Liver (tissue), 3 donors: ENCODE measurements around the gene IRGC.

Experiments used
- GABPA ChIP-seq, 2 donors: IDR thresholded peaks in 1 of 2; conservative IDR thresholded peaks in 1 of 2; 2 replicates each; pipeline ENCODE4 v1.6.1; 2016; ENCODE audit warnings: antibody characterized with exemption in 2 of 2, mild to moderate bottlenecking in 1 of 2, moderate library complexity in 1 of 2
- SP1 ChIP-seq: IDR thresholded peaks from 2 replicates; pipeline ENCODE4 v1.6.1; 2018; ENCODE audit warnings: antibody characterized with exemption, mild to moderate bottlenecking
- TAF1 ChIP-seq: conservative IDR thresholded peaks from 2 replicates; pipeline ENCODE4 v1.6.1; 2016; ENCODE audit warnings: antibody characterized with exemption, mild to moderate bottlenecking
- TF ChIP-seq, protein P1 (sequence below): fragments of 150-350 bp; IDR thresholded peaks from 2 replicates; pipeline ENCODE4 v1.5.1; 2017; ENCODE audit warnings: improper control_type of control experiment, low read depth, low read length; ENCODE audit not compliant: missing input control
- TF ChIP-seq, protein P2 (sequence below): IDR thresholded peaks from 2 replicates; pipeline ENCODE4 v1.6.1; 2016; ENCODE audit warnings: antibody characterized with exemption
- TF ChIP-seq, protein P3 (sequence below): IDR thresholded peaks from 2 replicates; pipeline ENCODE4 v1.6.1; 2016; ENCODE audit warnings: antibody characterized with exemption, mild to moderate bottlenecking
- donor health status: healthy.
- donor health status: healthy.

DNA sequence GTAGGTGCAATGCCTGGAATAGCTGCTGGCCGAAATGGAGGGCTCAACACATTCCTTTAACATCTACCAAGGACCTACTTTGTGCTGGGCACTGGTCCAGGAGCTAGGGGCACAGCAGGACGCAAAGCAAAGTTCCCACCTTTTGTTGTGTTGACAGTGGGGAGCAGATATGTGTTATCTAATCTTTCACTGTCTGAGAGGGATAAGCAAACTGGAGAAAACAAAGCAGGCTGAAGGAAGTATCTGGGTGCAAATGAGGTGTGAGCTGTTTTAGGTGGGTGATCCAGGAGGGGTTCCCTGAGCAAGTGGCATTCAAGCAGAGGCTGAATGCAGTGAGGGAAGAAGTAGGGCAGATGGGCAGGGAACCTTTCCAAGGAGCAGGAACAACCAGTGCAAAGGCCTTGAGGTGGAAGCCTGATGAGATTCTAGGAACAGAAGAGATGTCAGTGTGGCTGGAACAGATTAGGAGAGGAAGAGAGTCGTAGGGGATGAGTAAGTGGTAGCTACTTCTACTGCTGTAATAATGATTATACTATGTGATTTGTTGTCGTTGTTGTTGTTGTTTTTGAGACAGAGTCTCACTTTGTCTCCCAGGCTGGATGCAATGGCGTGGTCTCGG is 43.7 kb upstream of the IRGC start:
- no peak for TF ChIP-seq GABPA (IDR thresholded peaks at IDR 0.05 in 1 of 2, conservative IDR thresholded peaks at IDR 0.05 in 1 of 2)
- no peak for TF ChIP-seq SP1
- TF ChIP-seq, protein P1, sequence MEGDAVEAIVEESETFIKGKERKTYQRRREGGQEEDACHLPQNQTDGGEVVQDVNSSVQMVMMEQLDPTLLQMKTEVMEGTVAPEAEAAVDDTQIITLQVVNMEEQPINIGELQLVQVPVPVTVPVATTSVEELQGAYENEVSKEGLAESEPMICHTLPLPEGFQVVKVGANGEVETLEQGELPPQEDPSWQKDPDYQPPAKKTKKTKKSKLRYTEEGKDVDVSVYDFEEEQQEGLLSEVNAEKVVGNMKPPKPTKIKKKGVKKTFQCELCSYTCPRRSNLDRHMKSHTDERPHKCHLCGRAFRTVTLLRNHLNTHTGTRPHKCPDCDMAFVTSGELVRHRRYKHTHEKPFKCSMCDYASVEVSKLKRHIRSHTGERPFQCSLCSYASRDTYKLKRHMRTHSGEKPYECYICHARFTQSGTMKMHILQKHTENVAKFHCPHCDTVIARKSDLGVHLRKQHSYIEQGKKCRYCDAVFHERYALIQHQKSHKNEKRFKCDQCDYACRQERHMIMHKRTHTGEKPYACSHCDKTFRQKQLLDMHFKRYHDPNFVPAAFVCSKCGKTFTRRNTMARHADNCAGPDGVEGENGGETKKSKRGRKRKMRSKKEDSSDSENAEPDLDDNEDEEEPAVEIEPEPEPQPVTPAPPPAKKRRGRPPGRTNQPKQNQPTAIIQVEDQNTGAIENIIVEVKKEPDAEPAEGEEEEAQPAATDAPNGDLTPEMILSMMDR, result no peak
- TF ChIP-seq, protein P2, sequence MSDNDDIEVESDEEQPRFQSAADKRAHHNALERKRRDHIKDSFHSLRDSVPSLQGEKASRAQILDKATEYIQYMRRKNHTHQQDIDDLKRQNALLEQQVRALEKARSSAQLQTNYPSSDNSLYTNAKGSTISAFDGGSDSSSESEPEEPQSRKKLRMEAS, result no peak
- TF ChIP-seq, protein P3, sequence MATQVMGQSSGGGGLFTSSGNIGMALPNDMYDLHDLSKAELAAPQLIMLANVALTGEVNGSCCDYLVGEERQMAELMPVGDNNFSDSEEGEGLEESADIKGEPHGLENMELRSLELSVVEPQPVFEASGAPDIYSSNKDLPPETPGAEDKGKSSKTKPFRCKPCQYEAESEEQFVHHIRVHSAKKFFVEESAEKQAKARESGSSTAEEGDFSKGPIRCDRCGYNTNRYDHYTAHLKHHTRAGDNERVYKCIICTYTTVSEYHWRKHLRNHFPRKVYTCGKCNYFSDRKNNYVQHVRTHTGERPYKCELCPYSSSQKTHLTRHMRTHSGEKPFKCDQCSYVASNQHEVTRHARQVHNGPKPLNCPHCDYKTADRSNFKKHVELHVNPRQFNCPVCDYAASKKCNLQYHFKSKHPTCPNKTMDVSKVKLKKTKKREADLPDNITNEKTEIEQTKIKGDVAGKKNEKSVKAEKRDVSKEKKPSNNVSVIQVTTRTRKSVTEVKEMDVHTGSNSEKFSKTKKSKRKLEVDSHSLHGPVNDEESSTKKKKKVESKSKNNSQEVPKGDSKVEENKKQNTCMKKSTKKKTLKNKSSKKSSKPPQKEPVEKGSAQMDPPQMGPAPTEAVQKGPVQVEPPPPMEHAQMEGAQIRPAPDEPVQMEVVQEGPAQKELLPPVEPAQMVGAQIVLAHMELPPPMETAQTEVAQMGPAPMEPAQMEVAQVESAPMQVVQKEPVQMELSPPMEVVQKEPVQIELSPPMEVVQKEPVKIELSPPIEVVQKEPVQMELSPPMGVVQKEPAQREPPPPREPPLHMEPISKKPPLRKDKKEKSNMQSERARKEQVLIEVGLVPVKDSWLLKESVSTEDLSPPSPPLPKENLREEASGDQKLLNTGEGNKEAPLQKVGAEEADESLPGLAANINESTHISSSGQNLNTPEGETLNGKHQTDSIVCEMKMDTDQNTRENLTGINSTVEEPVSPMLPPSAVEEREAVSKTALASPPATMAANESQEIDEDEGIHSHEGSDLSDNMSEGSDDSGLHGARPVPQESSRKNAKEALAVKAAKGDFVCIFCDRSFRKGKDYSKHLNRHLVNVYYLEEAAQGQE, result no peak
- no peak for TF ChIP-seq TAF1
